Mesendoderm (in vitro differentiated cells): ENCODE measurements around the gene ANKRD44.

Source experiments
- DNase-seq: peaks from one replicate; pipeline ENCODE4 v3.0.0; 2013
- H2AK5ac ChIP-seq: 2 replicates; pipeline ENCODE4 v1.6.1; 2013; ENCODE audit warnings: low read length, inconsistent platforms
- H2BK120ac ChIP-seq: 2 replicates; pipeline ENCODE4 v1.6.1; 2013; ENCODE audit warnings: low read depth, mild to moderate bottlenecking, low read length, moderate library complexity, mixed read lengths
- H2BK15ac ChIP-seq: replicated peaks from 2 replicates; pipeline ENCODE4 v1.6.1; 2013; ENCODE audit warnings: low read depth, mild to moderate bottlenecking, moderate library complexity
- H2BK5ac ChIP-seq: 2 replicates; pipeline ENCODE4 v1.6.1; 2013; ENCODE audit warnings: low read length, inconsistent platforms
- H3K18ac ChIP-seq: 2 replicates; pipeline ENCODE4 v1.6.1; 2013; ENCODE audit warnings: mild to moderate bottlenecking, low read length, mixed read lengths
- H3K23ac ChIP-seq: one replicate; pipeline ENCODE4 v1.6.1; 2013; ENCODE audit warnings: low read length
- H3K27ac ChIP-seq: 2 replicates; pipeline ENCODE4 v1.5.1; 2013; ENCODE audit warnings: low read depth, mild to moderate bottlenecking, inconsistent platforms, low read length, moderate library complexity
- H3K27me3 ChIP-seq: 2 replicates; pipeline ENCODE4 v1.6.1; 2013; ENCODE audit warnings: low read length, control low read depth, mild to moderate bottlenecking, inconsistent platforms; ENCODE audit not compliant: insufficient read depth, poor library complexity
- H3K36me3 ChIP-seq: 2 replicates; pipeline ENCODE4 v1.6.1; 2013; ENCODE audit warnings: low read length, inconsistent platforms; ENCODE audit not compliant: control insufficient read depth, insufficient read depth
- H3K4ac ChIP-seq: one replicate; pipeline ENCODE4 v1.6.1; 2013; ENCODE audit warnings: low read depth, mild to moderate bottlenecking, low read length, moderate library complexity
- H3K4me1 ChIP-seq: 2 replicates; pipeline ENCODE4 v1.6.1; 2013; ENCODE audit warnings: low read depth, low read length, inconsistent platforms; ENCODE audit not compliant: control insufficient read depth
- H3K4me2 ChIP-seq: 2 replicates; pipeline ENCODE4 v1.6.1; 2013; ENCODE audit warnings: low read length
- H3K4me3 ChIP-seq: 2 replicates; pipeline ENCODE4 v1.5.1; 2013; ENCODE audit warnings: mild to moderate bottlenecking, low read length
- H3K56ac ChIP-seq: one replicate; pipeline ENCODE4 v1.6.1; 2013; ENCODE audit warnings: low read length
- H3K79me1 ChIP-seq: 2 replicates; pipeline ENCODE4 v1.6.1; 2013; ENCODE audit warnings: low read length, inconsistent platforms
- H3K79me2 ChIP-seq: 2 replicates; pipeline ENCODE4 v1.6.1; 2013; ENCODE audit warnings: mild to moderate bottlenecking, low read length; ENCODE audit not compliant: control insufficient read depth, insufficient read depth
- H3K9ac ChIP-seq: 2 replicates; pipeline ENCODE4 v1.6.1; 2013; ENCODE audit warnings: low read length, inconsistent platforms
- H4K5ac ChIP-seq: one replicate; pipeline ENCODE4 v1.6.1; 2013; ENCODE audit warnings: low read length
- H4K8ac ChIP-seq: one replicate; pipeline ENCODE4 v1.6.1; 2013; ENCODE audit warnings: low read depth, mild to moderate bottlenecking, control low read depth, low read length, moderate library complexity
- WGBS: extraction: QIAGEN DNeasy Blood & Tissue Kit; methylation state at CpG from one replicate; pipeline ENCODE4 v1.1.7; 2013; ENCODE audit warnings: low lambda C conversion rate, missing lambda C conversion rate; ENCODE audit not compliant: insufficient coverage; ENCODE audit errors: extremely low coverage; 5-methylcytosine and 5-hydroxymethylcytosine counted together

The ANKRD44 gene

DNA sequence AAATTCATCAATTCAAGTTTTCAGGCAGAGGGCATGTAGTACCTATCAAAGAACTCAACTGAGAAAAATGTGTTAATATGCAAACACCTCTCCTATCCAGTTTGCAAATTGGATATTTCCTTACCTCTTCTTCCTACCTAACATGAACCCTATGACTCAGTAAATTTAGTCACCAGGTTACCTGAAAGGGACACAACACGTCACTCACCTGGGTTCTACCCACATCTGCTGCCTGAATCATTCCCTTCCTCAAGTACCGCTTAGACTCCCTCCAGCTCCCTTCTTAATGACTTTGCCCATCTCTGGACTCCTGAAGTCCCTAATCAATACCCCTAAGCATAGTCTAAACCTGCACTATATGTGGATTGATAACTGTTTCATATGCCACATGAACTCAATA, 10.4 kb downstream of the ANKRD44 start:
- no CpG with 5 or more reads among the region's 2 CpGs for whole genome bisulfite sequencing

DNA sequence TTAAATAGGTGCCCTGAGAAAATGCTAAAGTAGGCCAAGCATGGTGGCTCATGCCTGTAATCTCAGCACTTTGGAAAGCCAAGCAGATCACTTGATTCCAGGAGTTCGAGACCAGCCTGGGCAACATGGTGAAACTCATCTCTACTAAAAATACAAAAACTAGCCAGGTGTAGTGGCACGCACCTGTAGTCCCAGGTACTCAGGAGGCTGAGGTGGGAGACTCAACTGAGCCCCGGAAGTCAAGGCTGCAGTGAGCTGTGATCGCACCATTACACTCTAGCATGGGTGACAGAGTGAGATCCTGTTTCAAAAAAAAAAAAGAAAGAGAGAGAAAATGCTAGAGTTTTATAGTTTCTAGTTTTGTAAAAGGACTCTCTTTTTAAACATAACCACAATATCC, 12.0 kb downstream of the ANKRD44 start:
- no peak overlapping the region for H3K18ac ChIP-seq
- H2BK15ac ChIP-seq = no peak overlapping the region
- H2BK120ac ChIP-seq = no peak overlapping the region
- H3K79me2 ChIP-seq = no peaks in the 10 kb centered on the region
- WGBS = no CpG with 5 or more reads among the region's 4 CpGs
- no peak overlapping the region for H3K23ac ChIP-seq
- no peak overlapping the region for H2AK5ac ChIP-seq
- H3K4me3 ChIP-seq = no peak overlapping the region
- H4K5ac ChIP-seq = no peak overlapping the region
- no peaks in the 10 kb centered on the region for H3K4me1 ChIP-seq
- no peak overlapping the region for H3K4me2 ChIP-seq
- H3K27me3 ChIP-seq = no peaks in the 10 kb centered on the region
- no peak for DNase-seq
- H2BK5ac ChIP-seq = no peak overlapping the region
- H3K9ac ChIP-seq = no peak overlapping the region
- H3K36me3 ChIP-seq = no peaks in the 10 kb centered on the region
- H3K4ac ChIP-seq = no peak overlapping the region
- no peak overlapping the region for H3K56ac ChIP-seq
- H3K27ac ChIP-seq = no peak overlapping the region
- H3K79me1 ChIP-seq = no peaks in the 10 kb centered on the region
- no peak overlapping the region for H4K8ac ChIP-seq

More for the DNA sequence above, 10.4 kb downstream of the ANKRD44 start:
- no peak overlapping the region for H2BK15ac ChIP-seq
- no peak overlapping the region for H4K8ac ChIP-seq
- no peaks in the 10 kb centered on the region for H3K27me3 ChIP-seq
- no peak overlapping the region for H3K23ac ChIP-seq
- no peak overlapping the region for H2BK120ac ChIP-seq
- no peak overlapping the region for H4K5ac ChIP-seq
- H3K9ac ChIP-seq = no peak overlapping the region
- H3K36me3 ChIP-seq = no peaks in the 10 kb centered on the region
- no peak overlapping the region for H3K56ac ChIP-seq
- H3K79me1 ChIP-seq = no peaks in the 10 kb centered on the region
- no peak overlapping the region for H3K27ac ChIP-seq
- no peak overlapping the region for H3K18ac ChIP-seq
- H3K4me2 ChIP-seq = no peak overlapping the region
- no peak overlapping the region for H3K4ac ChIP-seq
- H2BK5ac ChIP-seq = no peak overlapping the region
- no peak overlapping the region for H3K4me3 ChIP-seq
- H3K4me1 ChIP-seq = no peaks in the 10 kb centered on the region
- no peak overlapping the region for H2AK5ac ChIP-seq
- H3K79me2 ChIP-seq = no peaks in the 10 kb centered on the region
- no peak for DNase-seq

DNA sequence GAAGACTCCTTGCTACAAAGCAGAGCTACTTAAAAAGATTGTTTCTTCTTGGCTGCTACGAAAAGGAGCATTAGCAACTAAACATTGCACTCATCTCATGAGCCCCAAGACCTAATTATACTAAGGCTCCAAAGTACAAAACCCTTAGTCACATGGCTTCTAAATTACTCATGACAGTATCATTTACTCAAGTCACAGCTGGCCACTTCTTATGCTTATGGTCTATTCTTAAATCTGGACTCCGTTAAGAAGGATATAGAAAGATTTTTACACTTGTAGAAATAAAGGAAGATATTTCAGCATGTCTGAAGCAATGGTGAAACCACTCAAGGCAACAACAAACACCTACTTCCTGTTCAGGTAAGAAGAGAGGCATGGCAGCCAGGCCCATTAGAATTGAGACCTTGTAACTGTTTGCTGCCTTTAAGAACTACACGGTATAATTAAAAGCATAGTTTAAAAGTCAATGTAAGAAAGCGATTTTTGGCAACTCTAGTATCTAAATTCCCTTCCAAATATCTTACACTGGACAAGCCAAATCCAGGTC, 12.7 kb downstream of the ANKRD44 start:
- WGBS = no CpG with 5 or more reads among the region's 4 CpGs

DNA sequence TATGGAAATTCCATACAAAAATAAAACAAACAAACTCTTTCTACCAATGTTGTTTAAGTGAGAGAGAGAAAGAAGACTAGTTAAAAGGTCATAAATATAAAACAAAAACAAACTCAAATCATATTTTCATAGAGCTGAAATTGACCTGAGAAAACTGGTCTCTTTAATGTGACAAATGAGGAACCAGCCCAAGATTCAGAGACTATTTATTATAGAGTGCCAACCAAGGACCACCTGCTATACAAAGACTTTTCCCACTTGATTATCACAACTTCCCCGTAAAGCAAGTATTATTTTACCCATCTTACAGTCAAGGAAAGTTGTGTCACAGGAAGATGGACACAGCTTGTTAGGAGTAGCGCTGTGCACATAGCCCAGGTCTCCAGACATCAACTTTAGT, 13.3 kb downstream of the ANKRD44 start:
- Histone ChIP-seq H3K27me3 (no peaks in the 10 kb centered on the region), H3K79me1 (no peaks in the 10 kb centered on the region), H3K4me3 (no peak overlapping the region), H3K4ac (no peak overlapping the region), H3K18ac (no peak overlapping the region), H2BK5ac (no peak overlapping the region), H2AK5ac (no peak overlapping the region), H3K9ac (no peak overlapping the region), H4K5ac (no peak overlapping the region), H2BK15ac (no peak overlapping the region), H3K4me2 (no peak overlapping the region), H3K36me3 (no peaks in the 10 kb centered on the region), H3K23ac (no peak overlapping the region), H3K27ac (no peak overlapping the region), H2BK120ac (no peak overlapping the region), H3K4me1 (no peaks in the 10 kb centered on the region), H4K8ac (no peak overlapping the region), H3K79me2 (no peaks in the 10 kb centered on the region), H3K56ac (no peak overlapping the region)
- WGBS = no CpG with 5 or more reads among the region's 2 CpGs
- DNase-seq = no peak

More for the DNA sequence above, 12.7 kb downstream of the ANKRD44 start:
- Histone ChIP-seq H3K27me3 (no peaks in the 10 kb centered on the region), H3K9ac (no peak overlapping the region), H2BK120ac (no peak overlapping the region), H3K79me2 (no peaks in the 10 kb centered on the region), H3K56ac (no peak overlapping the region), H3K79me1 (no peaks in the 10 kb centered on the region), H3K18ac (no peak overlapping the region), H3K27ac (no peak overlapping the region), H3K4ac (no peak overlapping the region), H2AK5ac (no peak overlapping the region), H3K23ac (no peak overlapping the region), H4K5ac (no peak overlapping the region), H4K8ac (no peak overlapping the region), H3K4me2 (no peak overlapping the region), H3K36me3 (no peaks in the 10 kb centered on the region), H3K4me3 (no peak overlapping the region), H3K4me1 (no peaks in the 10 kb centered on the region), H2BK15ac (no peak overlapping the region), H2BK5ac (no peak overlapping the region)
- no peak for DNase-seq

DNA sequence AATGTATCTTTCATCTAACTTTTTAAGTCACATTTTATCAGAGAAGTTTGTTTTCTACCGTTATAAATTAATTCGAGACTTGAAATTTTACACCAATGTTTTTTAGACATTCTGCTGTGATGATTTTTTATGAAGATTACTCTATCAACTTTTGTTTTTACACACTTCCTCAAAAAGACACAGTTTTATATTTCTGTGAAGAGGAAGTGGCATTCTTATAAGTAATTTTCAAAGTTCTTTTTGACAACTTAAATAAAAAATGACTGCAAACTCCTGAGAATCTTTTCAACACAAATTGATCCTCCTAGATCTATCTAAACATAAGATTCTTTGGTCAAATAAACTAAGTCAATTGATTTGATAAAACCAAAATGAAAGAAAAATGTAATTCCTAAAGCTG, 13.7 kb downstream of the ANKRD44 start:
- H3K79me1 ChIP-seq = no peaks in the 10 kb centered on the region
- no peaks in the 10 kb centered on the region for H3K36me3 ChIP-seq
- no peak overlapping the region for H3K18ac ChIP-seq
- no peak overlapping the region for H2BK5ac ChIP-seq
- no peak overlapping the region for H2BK15ac ChIP-seq
- no peaks in the 10 kb centered on the region for H3K79me2 ChIP-seq
- no peak overlapping the region for H3K4me3 ChIP-seq
- no peak overlapping the region for H3K4ac ChIP-seq
- no peak overlapping the region for H2BK120ac ChIP-seq
- WGBS = no CpG with 5 or more reads among the region's 2 CpGs
- no peaks in the 10 kb centered on the region for H3K27me3 ChIP-seq
- H3K9ac ChIP-seq = no peak overlapping the region
- no peak overlapping the region for H2AK5ac ChIP-seq
- H3K56ac ChIP-seq = no peak overlapping the region
- H3K27ac ChIP-seq = no peak overlapping the region
- H3K23ac ChIP-seq = no peak overlapping the region
- no peak overlapping the region for H4K5ac ChIP-seq
- H4K8ac ChIP-seq = no peak overlapping the region
- DNase-seq = no peak
- H3K4me1 ChIP-seq = no peaks in the 10 kb centered on the region
- H3K4me2 ChIP-seq = no peak overlapping the region

DNA sequence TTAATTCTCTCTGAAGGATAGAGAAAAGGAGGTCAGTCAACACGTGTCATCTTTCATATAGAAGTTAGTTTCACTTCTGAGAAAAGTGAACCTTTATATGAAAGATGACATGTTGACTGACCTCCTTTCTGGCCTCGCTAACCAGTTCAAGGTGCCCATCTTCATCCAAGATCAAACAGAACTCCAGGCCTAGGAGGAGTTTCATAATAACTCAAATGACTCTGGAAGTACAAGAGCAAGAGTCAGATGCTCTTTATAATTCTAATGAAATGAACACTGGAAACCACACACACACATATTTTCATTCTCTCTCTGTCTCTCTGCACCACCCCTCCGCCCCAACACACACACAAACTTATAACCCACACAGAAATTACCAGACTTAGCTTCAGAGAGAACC, 16.3 kb downstream of the ANKRD44 start:
- no peak overlapping the region for H2BK120ac ChIP-seq
- no peak overlapping the region for H3K56ac ChIP-seq
- H3K27ac ChIP-seq = no peak overlapping the region
- no peak overlapping the region for H3K23ac ChIP-seq
- no peak overlapping the region for H3K4ac ChIP-seq
- H2BK15ac ChIP-seq = no peak overlapping the region
- H3K9ac ChIP-seq = no peak overlapping the region
- DNase-seq = no peak
- no peaks in the 10 kb centered on the region for H3K79me2 ChIP-seq
- H3K18ac ChIP-seq = no peak overlapping the region
- no peak overlapping the region for H3K4me3 ChIP-seq
- no peak overlapping the region for H3K4me2 ChIP-seq
- H3K4me1 ChIP-seq = no peaks in the 10 kb centered on the region
- no peak overlapping the region for H2BK5ac ChIP-seq
- no peak overlapping the region for H4K5ac ChIP-seq
- H3K36me3 ChIP-seq = no peaks in the 10 kb centered on the region
- H2AK5ac ChIP-seq = no peak overlapping the region
- no peaks in the 10 kb centered on the region for H3K79me1 ChIP-seq
- no peak overlapping the region for H4K8ac ChIP-seq
- WGBS = no CpG with 5 or more reads among the region's 3 CpGs
- no peaks in the 10 kb centered on the region for H3K27me3 ChIP-seq
